ENCODE results near the gene SRR.

DNA sequence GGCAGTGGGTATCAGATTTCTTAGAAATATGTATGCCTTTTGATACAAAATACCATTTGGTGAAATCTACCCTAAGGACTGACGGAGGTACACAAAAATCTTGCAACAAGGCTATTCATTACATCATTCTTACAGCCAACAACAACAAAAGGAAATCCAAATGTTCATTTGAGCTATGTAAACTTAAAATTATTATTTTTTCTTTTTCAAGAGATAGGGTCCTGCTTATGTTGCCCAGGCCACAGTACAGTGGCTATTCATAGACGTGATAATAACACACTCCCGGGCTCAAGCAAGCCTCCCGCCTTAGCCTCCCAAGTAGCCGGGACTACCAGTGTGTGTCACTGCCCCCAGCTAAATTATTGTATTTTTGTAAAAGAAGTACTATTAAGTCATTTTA lies 9.0 kb downstream of the SRR start:
- TF ChIP-seq, protein P1, sequence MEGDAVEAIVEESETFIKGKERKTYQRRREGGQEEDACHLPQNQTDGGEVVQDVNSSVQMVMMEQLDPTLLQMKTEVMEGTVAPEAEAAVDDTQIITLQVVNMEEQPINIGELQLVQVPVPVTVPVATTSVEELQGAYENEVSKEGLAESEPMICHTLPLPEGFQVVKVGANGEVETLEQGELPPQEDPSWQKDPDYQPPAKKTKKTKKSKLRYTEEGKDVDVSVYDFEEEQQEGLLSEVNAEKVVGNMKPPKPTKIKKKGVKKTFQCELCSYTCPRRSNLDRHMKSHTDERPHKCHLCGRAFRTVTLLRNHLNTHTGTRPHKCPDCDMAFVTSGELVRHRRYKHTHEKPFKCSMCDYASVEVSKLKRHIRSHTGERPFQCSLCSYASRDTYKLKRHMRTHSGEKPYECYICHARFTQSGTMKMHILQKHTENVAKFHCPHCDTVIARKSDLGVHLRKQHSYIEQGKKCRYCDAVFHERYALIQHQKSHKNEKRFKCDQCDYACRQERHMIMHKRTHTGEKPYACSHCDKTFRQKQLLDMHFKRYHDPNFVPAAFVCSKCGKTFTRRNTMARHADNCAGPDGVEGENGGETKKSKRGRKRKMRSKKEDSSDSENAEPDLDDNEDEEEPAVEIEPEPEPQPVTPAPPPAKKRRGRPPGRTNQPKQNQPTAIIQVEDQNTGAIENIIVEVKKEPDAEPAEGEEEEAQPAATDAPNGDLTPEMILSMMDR (IDR thresholded peaks at IDR 0.05) = no peak
- no peak for TF ChIP-seq POLR2A (IDR thresholded peaks at IDR 0.05)
